Renal pelvis (tissue), 12 donors: ENCODE results near the gene EVX2. TPM values are rescaled to one million over a fixed set of nuclear protein-coding genes. Genes with fewer than 3 reads are reported as not detected.

Experiments
- DNase-seq: peaks from one replicate; pipeline ENCODE4 v3.0.0-alpha.2; 2013
- long read RNA-seq, 16 experiments: transcript quantifications; one replicate each; lab custom pipeline, GENCODE V29; 2026
- polyA plus RNA-seq, 3 donors: library from polyadenylated mRNA; unstranded; fragments of 120-200 nt; gene quantifications; one replicate each; pipeline ENCODE4 v1.2.1, GENCODE V29; 2013; ENCODE audit not compliant: insufficient read length in 3 of 3

EVX2 gene
- polyA plus RNA-seq: under 1 TPM in 1 of 3 donors, not detected in 2; 0.01 TPM
- long read RNA-seq, donor 1, partial matches to known transcripts: 191 of 196 reads
- long read RNA-seq, donor 1, other reads (novel, unspliced or antisense): 5 of 196 reads
- long read RNA-seq, donor 2, partial matches to known transcripts: 189 of 201 reads
- long read RNA-seq, donor 2, other reads (novel, unspliced or antisense): 12 of 201 reads
- long read RNA-seq, donor 3: 0 reads
- long read RNA-seq, donor 4: 0 reads
- long read RNA-seq, donor 5: 0 reads
- long read RNA-seq, donor 6, partial matches to known transcripts: 194 of 295 reads
- long read RNA-seq, donor 6, other reads (novel, unspliced or antisense): 101 of 295 reads
- long read RNA-seq, donor 7: 0 reads
- long read RNA-seq, donor 8: 0 reads
- long read RNA-seq, donor 9, partial matches to known transcripts: 224 of 235 reads
- long read RNA-seq, donor 9, other reads (novel, unspliced or antisense): 11 of 235 reads
- long read RNA-seq, donor 10, partial matches to known transcripts: 69 of 69 reads
- long read RNA-seq, donor 10, other reads (novel, unspliced or antisense): 0 of 69 reads
- long read RNA-seq, donor 11: 0 reads
- long read RNA-seq, donor 12, partial matches to known transcripts: 153 of 185 reads
- long read RNA-seq, donor 12, other reads (novel, unspliced or antisense): 32 of 185 reads
- long read RNA-seq, donor 13, partial matches to known transcripts: 53 of 53 reads
- long read RNA-seq, donor 13, other reads (novel, unspliced or antisense): 0 of 53 reads
- long read RNA-seq, donor 14: 0 reads
- long read RNA-seq, donor 15: 0 reads
- long read RNA-seq, donor 16, partial matches to known transcripts: 121 of 126 reads
- long read RNA-seq, donor 16, other reads (novel, unspliced or antisense): 5 of 126 reads

- no peak for DNase-seq
Measured at GRCh38 chr2:176083796-176084261, at the start of gene EVX2. Gene EVX2, minus strand, starts transcription at chr2:176083962. Its CDS starts 186 bp downstream, at chr2:176083776.

GRCh38 chr2:176133389-176133788 is 49.6 kb upstream of the EVX2 start:
- no peak for DNase-seq

- DNase-seq: no peak
Measured at GRCh38 chr2:176132205-176133171, 48.7 kb upstream of the EVX2 start.

- DNase-seq: no peak
Measured at GRCh38 chr2:176131848-176132158, 48.0 kb upstream of the EVX2 start.

DNA sequence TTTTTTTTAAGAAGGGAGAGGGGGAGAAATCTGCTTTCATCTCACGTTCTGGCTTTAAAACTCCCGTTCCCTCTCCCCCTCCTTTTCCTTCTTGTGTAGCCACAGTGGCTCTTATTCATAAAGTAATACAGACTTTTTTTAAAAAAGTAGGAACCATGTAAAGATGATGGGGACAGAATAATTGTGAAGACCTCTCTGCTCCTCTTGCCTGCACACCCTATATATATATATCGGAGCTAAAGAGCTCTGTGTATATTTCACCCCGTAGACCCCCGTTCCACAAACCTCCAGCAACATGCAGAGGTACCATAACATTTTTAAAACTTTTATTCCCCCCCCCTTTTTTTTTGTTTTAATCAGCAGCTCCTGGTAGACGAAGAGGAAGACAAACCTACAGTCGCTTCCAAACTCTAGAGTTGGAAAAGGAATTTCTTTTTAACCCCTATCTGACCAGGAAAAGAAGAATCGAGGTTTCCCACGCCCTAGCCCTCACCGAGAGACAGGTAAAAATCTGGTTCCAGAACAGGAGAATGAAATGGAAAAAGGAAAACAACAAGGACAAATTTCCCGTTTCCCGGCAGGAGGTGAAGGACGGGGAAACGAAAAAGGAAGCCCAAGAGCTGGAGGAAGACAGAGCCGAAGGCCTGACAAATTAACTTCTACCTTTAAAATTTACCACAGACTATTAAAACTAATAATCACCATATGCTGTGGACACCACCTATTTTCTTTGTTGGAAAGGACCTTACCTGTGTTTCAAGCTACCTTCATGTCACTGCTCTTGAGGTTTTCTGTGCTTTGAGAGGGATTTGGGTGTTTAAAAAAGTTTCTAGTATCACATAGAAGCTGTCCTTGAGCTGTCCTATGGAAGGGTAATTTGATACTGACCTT is 47.4 kb upstream of the EVX2 start:
- DNase-seq: no peak

DNA sequence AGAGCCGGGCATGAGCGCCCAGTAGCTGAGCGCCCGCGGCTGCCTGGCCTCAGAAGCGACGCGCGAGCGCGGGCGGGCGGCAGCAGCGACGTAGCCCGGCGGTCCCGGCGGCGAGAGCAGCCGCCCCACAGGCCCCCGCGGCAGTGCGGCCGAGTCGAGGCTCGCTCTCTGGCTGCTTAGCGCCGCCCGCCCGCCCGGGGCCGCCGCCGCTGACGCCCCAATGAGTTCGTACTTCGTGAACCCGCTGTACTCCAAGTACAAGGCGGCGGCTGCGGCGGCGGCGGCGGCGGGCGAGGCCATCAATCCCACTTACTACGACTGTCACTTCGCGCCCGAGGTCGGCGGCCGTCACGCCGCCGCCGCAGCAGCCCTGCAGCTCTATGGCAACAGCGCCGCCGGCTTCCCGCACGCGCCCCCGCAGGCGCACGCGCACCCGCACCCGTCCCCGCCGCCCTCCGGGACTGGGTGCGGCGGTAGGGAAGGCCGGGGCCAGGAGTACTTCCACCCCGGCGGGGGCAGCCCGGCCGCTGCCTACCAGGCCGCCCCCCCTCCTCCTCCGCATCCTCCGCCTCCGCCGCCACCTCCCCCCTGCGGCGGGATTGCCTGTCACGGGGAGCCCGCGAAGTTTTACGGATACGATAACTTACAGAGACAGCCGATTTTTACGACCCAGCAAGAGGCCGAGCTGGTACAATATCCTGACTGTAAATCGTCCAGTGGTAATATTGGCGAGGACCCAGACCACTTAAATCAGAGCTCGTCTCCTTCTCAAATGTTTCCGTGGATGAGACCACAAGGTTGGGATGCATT is 46.6 kb upstream of the EVX2 start:
- DNase-seq: peak; percentile 94

DNA sequence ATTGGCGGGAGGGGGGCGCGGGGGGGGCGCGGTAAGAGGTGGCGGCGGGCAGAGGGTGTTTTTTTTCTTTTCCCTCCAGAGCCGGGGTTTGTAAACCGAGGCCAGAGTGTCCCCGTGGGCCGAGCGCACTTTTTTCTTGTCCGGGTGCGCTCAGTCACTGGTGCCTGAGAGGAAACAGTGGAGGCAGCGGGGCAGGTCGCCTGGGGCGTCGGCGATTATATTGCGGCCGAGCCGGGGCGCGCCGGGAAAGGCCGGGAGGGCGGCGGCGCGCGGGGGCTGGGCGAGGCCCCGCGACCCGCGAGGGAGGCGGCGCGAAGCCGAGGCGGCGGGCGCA is 46.0 kb upstream of the EVX2 start:
- no peak for DNase-seq

DNA sequence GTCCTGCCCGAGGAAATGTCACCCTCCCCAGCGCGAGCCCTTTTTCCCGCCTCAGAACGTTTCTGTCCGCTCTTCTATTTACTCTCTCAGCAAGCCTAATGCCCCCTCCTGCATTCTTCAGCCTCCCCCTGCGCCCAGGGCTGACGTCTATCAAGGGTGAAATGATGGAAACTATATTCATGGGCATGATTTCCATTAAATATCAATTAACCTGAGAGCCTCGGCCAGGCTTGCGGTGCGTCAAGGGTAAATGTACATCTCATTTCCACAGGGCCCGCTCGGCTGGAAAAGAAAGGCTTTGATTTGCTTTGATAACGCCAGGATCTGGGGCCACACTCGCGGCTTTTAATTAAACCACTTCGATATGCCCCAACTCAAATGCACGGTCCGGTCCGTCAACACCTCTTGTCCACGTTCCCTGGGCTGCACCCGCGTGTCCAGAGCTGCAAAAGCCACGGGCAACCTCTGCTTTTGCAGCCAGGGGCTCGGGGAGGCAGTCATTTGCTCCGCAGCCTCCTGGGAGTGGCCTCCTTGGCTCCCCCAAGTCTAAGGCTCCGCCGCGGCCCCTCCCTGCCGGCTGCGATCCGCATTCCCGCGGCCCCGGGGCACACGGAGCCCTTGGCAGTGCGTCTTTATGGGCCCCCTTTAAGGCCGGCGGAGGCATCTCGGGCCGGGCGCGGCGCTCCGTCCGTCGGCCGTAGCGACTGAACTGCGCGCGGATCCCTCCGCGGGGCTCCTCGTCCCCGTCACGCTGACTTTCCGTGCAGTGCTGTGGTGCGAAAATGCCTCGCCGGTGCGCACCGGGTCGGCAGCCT is 45.4 kb upstream of the EVX2 start, which contains the start of gene HOXD8:
HOXD8 (plus strand) TSS at position 724 of the 815 bp plus-strand sequence. CDS start 662 bp downstream, outside the sequence.
- peak; percentile 89 for DNase-seq

GRCh38 chr2:176128172-176128981 is 44.6 kb upstream of the EVX2 start:
- DNase-seq: no peak

DNA sequence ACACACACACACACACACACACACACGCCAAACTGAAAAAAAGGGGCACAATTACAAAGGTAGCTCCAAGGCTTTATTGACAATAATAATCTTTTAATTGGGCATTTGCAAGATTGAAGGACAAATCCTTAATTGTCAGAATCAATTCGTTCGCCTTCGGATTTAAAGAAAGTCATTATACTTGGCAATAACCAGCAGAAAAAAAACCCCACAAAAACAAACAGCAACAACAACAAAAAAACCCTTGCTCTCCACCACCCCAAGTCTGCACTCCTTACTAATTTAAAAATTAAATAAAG is 44.0 kb upstream of the EVX2 start:
- no peak for DNase-seq

GRCh38 chr2:176126929-176127773 is 43.4 kb upstream of the EVX2 start:
- DNase-seq: peak; percentile 86

DNA sequence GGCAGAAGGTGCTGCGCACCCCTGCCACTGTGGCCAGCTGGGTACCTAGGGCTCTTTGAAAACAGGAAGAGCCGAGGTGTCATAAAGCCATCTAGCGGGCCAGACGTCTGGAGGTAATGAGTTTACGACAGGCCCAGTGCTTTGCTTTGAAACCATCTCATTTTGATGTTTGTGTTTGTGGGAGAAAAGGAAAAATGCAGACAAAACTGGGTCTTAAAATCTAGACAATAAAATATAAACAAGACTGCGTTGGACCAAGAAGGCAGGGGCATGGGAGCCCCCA is 42.0 kb upstream of the EVX2 start:
- no peak for DNase-seq

- no peak for DNase-seq
Measured at GRCh38 chr2:176124947-176125771, 41.4 kb upstream of the EVX2 start.

GRCh38 chr2:176124110-176124946 is 40.6 kb upstream of the EVX2 start:
- no peak for DNase-seq

GRCh38 chr2:176123411-176124109 is 39.8 kb upstream of the EVX2 start:
- DNase-seq: no peak
